NB4 (cell line): Measurements from ENCODE around the gene AFG1L.

Source experiments
- DNase-seq: peaks from one replicate; pipeline ENCODE4 v3.0.0; 2010; ENCODE audit warnings: low read depth
- H3K4me3 ChIP-seq: one replicate; pipeline ENCODE4 v1.5.1; 2011; ENCODE audit warnings: mild to moderate bottlenecking, low read depth, low read length, moderate library complexity
- MYC ChIP-seq: IDR thresholded peaks from 2 replicates; pipeline ENCODE4 v1.6.1; 2011; ENCODE audit warnings: low read depth, low read length
- POLR2A ChIP-seq: IDR thresholded peaks from 2 replicates; pipeline ENCODE4 v1.6.1; 2011; ENCODE audit warnings: mild to moderate bottlenecking; ENCODE audit not compliant: insufficient read length; ENCODE audit errors: extremely low read depth
- TF ChIP-seq, protein P1 (sequence below): IDR thresholded peaks from one replicate; pipeline ENCODE4 v1.5.1; 2012; ENCODE audit warnings: low read depth, low read length
- TF ChIP-seq, protein P2 (sequence below): IDR thresholded peaks from 2 replicates; pipeline ENCODE4 v1.6.1; 2011; ENCODE audit warnings: low read depth, low read length

AFG1L gene

DNA sequence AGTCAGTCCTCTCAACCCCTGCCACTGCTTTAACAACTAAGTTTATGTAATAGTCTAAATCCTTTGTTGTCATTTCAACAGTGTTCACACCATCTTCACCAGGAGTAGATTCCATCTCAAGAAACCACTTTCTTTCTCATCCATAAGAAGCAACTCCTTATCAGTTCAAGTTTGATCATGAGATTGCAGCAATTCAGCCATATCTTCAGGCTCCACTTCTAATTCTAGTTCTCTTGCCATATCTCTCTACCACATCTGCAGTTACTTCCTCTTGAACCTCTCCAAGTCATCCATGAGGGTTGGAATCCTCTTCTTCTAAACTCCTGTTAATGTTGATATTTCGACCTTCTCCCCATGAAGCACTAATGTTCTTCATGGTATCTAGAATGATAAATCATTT is 208.0 kb downstream of the AFG1L start:
- H3K4me3 ChIP-seq: no peak overlapping the region
- TF ChIP-seq, protein P1, sequence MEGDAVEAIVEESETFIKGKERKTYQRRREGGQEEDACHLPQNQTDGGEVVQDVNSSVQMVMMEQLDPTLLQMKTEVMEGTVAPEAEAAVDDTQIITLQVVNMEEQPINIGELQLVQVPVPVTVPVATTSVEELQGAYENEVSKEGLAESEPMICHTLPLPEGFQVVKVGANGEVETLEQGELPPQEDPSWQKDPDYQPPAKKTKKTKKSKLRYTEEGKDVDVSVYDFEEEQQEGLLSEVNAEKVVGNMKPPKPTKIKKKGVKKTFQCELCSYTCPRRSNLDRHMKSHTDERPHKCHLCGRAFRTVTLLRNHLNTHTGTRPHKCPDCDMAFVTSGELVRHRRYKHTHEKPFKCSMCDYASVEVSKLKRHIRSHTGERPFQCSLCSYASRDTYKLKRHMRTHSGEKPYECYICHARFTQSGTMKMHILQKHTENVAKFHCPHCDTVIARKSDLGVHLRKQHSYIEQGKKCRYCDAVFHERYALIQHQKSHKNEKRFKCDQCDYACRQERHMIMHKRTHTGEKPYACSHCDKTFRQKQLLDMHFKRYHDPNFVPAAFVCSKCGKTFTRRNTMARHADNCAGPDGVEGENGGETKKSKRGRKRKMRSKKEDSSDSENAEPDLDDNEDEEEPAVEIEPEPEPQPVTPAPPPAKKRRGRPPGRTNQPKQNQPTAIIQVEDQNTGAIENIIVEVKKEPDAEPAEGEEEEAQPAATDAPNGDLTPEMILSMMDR: no peak
- TF ChIP-seq MYC (no peak), POLR2A (no peak)
- TF ChIP-seq, protein P2, sequence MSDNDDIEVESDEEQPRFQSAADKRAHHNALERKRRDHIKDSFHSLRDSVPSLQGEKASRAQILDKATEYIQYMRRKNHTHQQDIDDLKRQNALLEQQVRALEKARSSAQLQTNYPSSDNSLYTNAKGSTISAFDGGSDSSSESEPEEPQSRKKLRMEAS: no peak
- peak; percentile 41 for DNase-seq

DNA sequence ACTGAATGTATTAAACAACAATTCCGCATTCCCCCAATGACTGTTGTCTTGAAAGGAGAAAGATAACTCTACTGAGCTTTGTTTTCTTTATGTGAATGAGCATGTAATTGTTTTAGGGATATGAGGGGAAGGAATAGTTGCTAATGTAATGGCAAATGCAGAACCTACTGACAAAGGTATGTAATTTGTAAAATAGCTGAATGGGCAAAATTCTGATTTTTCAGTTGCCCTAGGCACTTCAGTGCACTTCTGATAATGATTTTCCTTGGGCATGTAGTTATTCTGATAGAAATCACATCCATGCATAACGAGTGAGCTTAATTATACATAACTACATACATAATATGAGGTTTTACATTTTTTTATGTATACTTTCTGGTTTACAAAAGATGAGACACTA is 212.5 kb downstream of the AFG1L start:
- no peak for DNase-seq
- TF ChIP-seq POLR2A: no peak
- TF ChIP-seq, protein P1: no peak
- TF ChIP-seq, protein P2: no peak
- TF ChIP-seq MYC: no peak

GRCh38 chr6:108510461-108511319 is 215.8 kb downstream of the AFG1L start:
- H3K4me3 ChIP-seq: no peak overlapping the region
- DNase-seq: peak; percentile 31
- TF ChIP-seq MYC (no peak), POLR2A (no peak)
- TF ChIP-seq, protein P1: no peak
- TF ChIP-seq, protein P2: no peak

More for the DNA sequence above, 212.5 kb downstream of the AFG1L start:
- H3K4me3 ChIP-seq: no peak overlapping the region

- no peak overlapping the region for H3K4me3 ChIP-seq
- TF ChIP-seq, protein P1: peak; percentile 59
- no peak for TF ChIP-seq MYC
- DNase-seq: peak; percentile 60
These were observed 224.1 kb downstream of the AFG1L start for GRCh38 chr6:108518714-108519576.

DNA sequence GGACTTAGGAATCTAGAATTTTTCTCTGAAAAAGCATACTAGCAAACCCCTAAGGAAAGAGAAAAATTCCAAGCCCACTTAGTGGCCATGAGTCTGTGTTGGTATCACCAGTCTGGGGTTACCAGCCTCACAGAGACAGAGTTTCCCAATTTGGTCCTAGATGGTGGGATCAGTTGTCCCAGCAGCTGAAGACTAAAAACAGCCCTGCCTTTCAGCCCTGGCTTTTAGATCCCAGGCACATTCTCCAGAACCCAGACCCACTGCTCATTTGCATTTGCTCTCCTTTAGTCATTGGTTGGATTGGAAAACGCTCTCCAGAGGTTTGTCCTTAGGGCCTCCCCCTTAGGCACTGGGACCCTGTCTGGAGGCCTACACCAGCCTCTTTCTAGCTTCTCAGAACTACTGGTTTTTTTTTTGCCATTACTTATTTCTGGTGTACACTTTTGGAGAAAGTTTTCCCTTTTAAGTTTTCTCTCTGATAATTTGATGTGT is 226.8 kb downstream of the AFG1L start:
- no peak for TF ChIP-seq POLR2A
- TF ChIP-seq, protein P2: no peak
- TF ChIP-seq, protein P1: no peak
- TF ChIP-seq MYC: no peak
- no peak overlapping the region for H3K4me3 ChIP-seq
- no peak for DNase-seq
